Neural progenitor cell (in vitro differentiated cells): ENCODE measurements around the gene FOXI3.

Experiments
- CTCF ChIP-seq: fragments of 200-600 bp; sonication (generic); IDR thresholded peaks from 2 replicates; pipeline ENCODE4 v1.5.1; 2017; ENCODE audit warnings: antibody characterized with exemption, mild to moderate bottlenecking
- EZH2 ChIP-seq: fragments of 200-600 bp; sonication (generic); IDR thresholded peaks from 2 replicates; pipeline ENCODE4 v1.6.1; 2017; ENCODE audit warnings: antibody characterized with exemption, mild to moderate bottlenecking, moderate library complexity
- EZH2phosphoT487 ChIP-seq: fragments of 200-600 bp; sonication (generic); IDR thresholded peaks from 2 replicates; pipeline ENCODE4 v1.6.1; 2017; ENCODE audit warnings: antibody characterized with exemption

GRCh38 chr2:88471083-88471942 lies 18.8 kb upstream of the FOXI3 start:
- no peak for TF ChIP-seq CTCF
- no peak for TF ChIP-seq EZH2phosphoT487
- no peak for TF ChIP-seq EZH2
